C4-2B (cell line): Measurements from ENCODE around the gene GALNT13.

Experiments
- H3K27ac ChIP-seq: fragments of 450-650 bp; 2 replicates; pipeline ENCODE4 v1.5.1; 2017
- ZFX ChIP-seq: fragments of 450-650 bp; IDR thresholded peaks from 2 replicates; pipeline ENCODE4 v1.6.1; 2017
- TF ChIP-seq, protein P1 (sequence below): fragments of 450-650 bp; conservative IDR thresholded peaks from 2 replicates; pipeline ENCODE4 v1.5.1; 2017; ENCODE audit warnings: mild to moderate bottlenecking

The GALNT13 gene

GRCh38 chr2:154361276-154361675 lies 489.6 kb downstream of the GALNT13 start:
- no peak overlapping the region for H3K27ac ChIP-seq
- TF ChIP-seq, protein P1, sequence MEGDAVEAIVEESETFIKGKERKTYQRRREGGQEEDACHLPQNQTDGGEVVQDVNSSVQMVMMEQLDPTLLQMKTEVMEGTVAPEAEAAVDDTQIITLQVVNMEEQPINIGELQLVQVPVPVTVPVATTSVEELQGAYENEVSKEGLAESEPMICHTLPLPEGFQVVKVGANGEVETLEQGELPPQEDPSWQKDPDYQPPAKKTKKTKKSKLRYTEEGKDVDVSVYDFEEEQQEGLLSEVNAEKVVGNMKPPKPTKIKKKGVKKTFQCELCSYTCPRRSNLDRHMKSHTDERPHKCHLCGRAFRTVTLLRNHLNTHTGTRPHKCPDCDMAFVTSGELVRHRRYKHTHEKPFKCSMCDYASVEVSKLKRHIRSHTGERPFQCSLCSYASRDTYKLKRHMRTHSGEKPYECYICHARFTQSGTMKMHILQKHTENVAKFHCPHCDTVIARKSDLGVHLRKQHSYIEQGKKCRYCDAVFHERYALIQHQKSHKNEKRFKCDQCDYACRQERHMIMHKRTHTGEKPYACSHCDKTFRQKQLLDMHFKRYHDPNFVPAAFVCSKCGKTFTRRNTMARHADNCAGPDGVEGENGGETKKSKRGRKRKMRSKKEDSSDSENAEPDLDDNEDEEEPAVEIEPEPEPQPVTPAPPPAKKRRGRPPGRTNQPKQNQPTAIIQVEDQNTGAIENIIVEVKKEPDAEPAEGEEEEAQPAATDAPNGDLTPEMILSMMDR, result no peak
- TF ChIP-seq ZFX, result no peak

DNA sequence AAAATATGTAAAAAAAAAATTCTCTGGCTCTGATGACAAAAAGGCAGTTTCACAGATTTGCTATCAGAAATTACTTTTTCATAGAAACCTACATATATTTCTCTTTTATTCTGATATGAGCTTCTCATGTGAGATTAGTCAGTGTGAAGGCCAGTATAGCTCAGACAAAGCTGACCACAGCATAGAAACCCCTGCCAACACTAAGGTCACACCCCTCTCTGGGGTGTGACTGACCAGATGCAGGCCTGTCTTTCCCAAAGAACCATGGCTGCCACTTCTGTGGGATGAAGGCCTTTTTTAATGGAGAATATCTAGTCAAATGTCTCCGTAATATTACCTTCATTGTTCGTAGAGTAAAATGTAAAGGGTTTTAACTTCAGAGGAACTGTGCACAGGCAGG lies 496.4 kb downstream of the GALNT13 start:
- no peak overlapping the region for H3K27ac ChIP-seq
- no peak for TF ChIP-seq ZFX
- TF ChIP-seq, protein P1, result no peak

DNA sequence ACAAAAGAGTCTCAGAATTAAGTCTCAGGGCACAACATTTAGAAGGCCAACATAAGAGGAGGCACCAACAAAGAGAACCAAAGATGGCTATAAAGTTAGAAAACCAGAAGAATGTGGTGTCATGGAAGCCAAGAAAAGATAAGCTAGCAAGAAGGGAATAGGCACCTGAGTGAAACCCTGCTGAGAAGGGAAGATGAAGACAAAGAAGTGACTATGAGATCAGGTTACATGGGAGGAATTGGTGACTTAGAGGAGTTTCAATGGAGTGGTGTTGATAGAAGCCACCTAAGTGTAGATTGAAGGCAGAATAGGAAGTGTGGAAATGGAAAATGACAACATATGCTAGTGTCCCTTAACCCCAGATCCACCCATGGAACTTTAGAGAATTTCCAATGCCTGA lies 499.2 kb downstream of the GALNT13 start:
- no peak for TF ChIP-seq ZFX
- TF ChIP-seq, protein P1, result no peak

GRCh38 chr2:154374416-154374815 lies 502.7 kb downstream of the GALNT13 start:
- no peak for TF ChIP-seq ZFX
- TF ChIP-seq, protein P1, result no peak
- no peak overlapping the region for H3K27ac ChIP-seq

More for the DNA sequence above, 499.2 kb downstream of the GALNT13 start:
- H3K27ac ChIP-seq, result no peak overlapping the region

- TF ChIP-seq, protein P1, result peak; percentile 49
- no peak for TF ChIP-seq ZFX
- H3K27ac ChIP-seq, result no peak overlapping the region
Observed at GRCh38 chr2:154375579-154375931, 503.8 kb downstream of the GALNT13 start.

GRCh38 chr2:154381931-154382794 lies 510.4 kb downstream of the GALNT13 start:
- no peak overlapping the region for H3K27ac ChIP-seq
- TF ChIP-seq ZFX, result no peak
- TF ChIP-seq, protein P1, result no peak

GRCh38 chr2:154386186-154386585 lies 514.5 kb downstream of the GALNT13 start:
- TF ChIP-seq, protein P1, result no peak
- no peak for TF ChIP-seq ZFX
- H3K27ac ChIP-seq, result no peak overlapping the region
